ENCODE results near the gene KRTAP13-3. TPM values are rescaled to one million over a fixed set of nuclear protein-coding genes. Genes with fewer than 3 reads are reported as not detected.

KRTAP13-3 gene
- not detected in 2 replicates for total RNA-seq (2014; rRNA removed; shearing (Covaris generic))
- polyA plus RNA-seq (2016; fragmentation: Nextera tagmentation; extraction: Ambion mirVana), result not detected in 2 replicates

GRCh38 chr21:30425826-30426225 is at the start of gene KRTAP13-3:
Gene KRTAP13-3, minus strand, starts transcription at chr21:30425926. Its CDS starts 14 bp downstream, at chr21:30425912.
- no peaks in the 10 kb centered on the region for H3K9me3 ChIP-seq (ENCODE audit: low read depth)
- H3K4me3 ChIP-seq, result no peak within 1 kb of the TSS
- in situ Hi-C loops (cut with MboI), result no loop called here
- H2AFZ ChIP-seq, result no peak within 1 kb of the TSS
- no peaks in the 10 kb centered on the region for H3K9me2 ChIP-seq (ENCODE audit: insufficient read depth)
- H4K20me1 ChIP-seq (ENCODE audit: insufficient read depth), result no peaks in the 10 kb centered on the region
- WGBS, 2 experiments (ENCODE audit: low coverage in 1 of 2, low lambda C conversion rate in 2 of 2, missing lambda C conversion rate in 2 of 2), result 24 to 27% methylated on average over 5 of the region's 5 CpGs
- no peaks in the 10 kb centered on the region for H3K36me3 ChIP-seq (ENCODE audit: low read depth)
- no peaks in the 10 kb centered on the region for H3K27me3 ChIP-seq (replicated peaks; ENCODE audit: insufficient read depth)
- no peaks in the 10 kb centered on the region for H3K79me2 ChIP-seq (ENCODE audit: insufficient read depth)
- H3K4me2 ChIP-seq (ENCODE audit: unreplicated experiment), result no peak within 1 kb of the TSS
- H3K27ac ChIP-seq, result no peak within 1 kb of the TSS
- no peaks in the 10 kb centered on the region for H3K4me1 ChIP-seq (ENCODE audit: insufficient read depth)
- no peaks in the 10 kb centered on the region for H3F3A ChIP-seq (ENCODE audit: insufficient read depth)
- H3K9ac ChIP-seq, result no peak within 1 kb of the TSS
- DNase-seq, result no peak
- TF ChIP-seq EZH2 (IDR thresholded peaks at IDR 0.05; ENCODE audit: insufficient read depth, poor library complexity, severe bottlenecking), result no peak
- TF ChIP-seq EZH2phosphoT487 (IDR thresholded peaks at IDR 0.05; ENCODE audit: insufficient read depth, low read depth), result no peak

GRCh38 chr21:30468900-30469714 is 43.4 kb upstream of the KRTAP13-3 start:
- WGBS, 2 experiments (ENCODE audit: low coverage in 1 of 2, low lambda C conversion rate in 2 of 2, missing lambda C conversion rate in 2 of 2), result 1 to 3% methylated on average over 6 of the region's 6 CpGs
- H3K27me3 ChIP-seq (replicated peaks; ENCODE audit: insufficient read depth), result no peaks in the 10 kb centered on the region
- in situ Hi-C loops (cut with MboI), result no loop called here

GRCh38 chr21:30463713-30464112 is 38.0 kb upstream of the KRTAP13-3 start:
- WGBS, 2 experiments (ENCODE audit: low coverage in 1 of 2, low lambda C conversion rate in 2 of 2, missing lambda C conversion rate in 2 of 2), result 8 to 20% methylated on average over 3 of the region's 3 CpGs
- no peaks in the 10 kb centered on the region for H3K27me3 ChIP-seq (replicated peaks; ENCODE audit: insufficient read depth)

More at GRCh38 chr21:30468900-30469714, 43.4 kb upstream of the KRTAP13-3 start:
- H3K27ac ChIP-seq, result no peak overlapping the region
- TF ChIP-seq EZH2phosphoT487 (IDR thresholded peaks at IDR 0.05; ENCODE audit: insufficient read depth, low read depth) (no peak), EZH2 (IDR thresholded peaks at IDR 0.05; ENCODE audit: insufficient read depth, poor library complexity, severe bottlenecking) (no peak)
- no peak for DNase-seq
- H2AFZ ChIP-seq, result no peak overlapping the region
- no peak overlapping the region for H3K4me3 ChIP-seq
- H3K79me2 ChIP-seq (ENCODE audit: insufficient read depth), result no peaks in the 10 kb centered on the region
- H3K4me2 ChIP-seq (ENCODE audit: unreplicated experiment), result no peak overlapping the region
- H3K9me3 ChIP-seq (ENCODE audit: low read depth), result no peaks in the 10 kb centered on the region
- no peaks in the 10 kb centered on the region for H3K9me2 ChIP-seq (ENCODE audit: insufficient read depth)
- no peaks in the 10 kb centered on the region for H3K36me3 ChIP-seq (ENCODE audit: low read depth)
- H3K4me1 ChIP-seq (ENCODE audit: insufficient read depth), result no peaks in the 10 kb centered on the region
- H3K9ac ChIP-seq, result no peak overlapping the region
- H4K20me1 ChIP-seq (ENCODE audit: insufficient read depth), result no peaks in the 10 kb centered on the region
- no peaks in the 10 kb centered on the region for H3F3A ChIP-seq (ENCODE audit: insufficient read depth)

GRCh38 chr21:30448514-30448913 is 22.8 kb upstream of the KRTAP13-3 start:
- Histone ChIP-seq H3K4me3 (no peak overlapping the region), H3K79me2 (ENCODE audit: insufficient read depth) (no peaks in the 10 kb centered on the region), H3K27me3 (replicated peaks; ENCODE audit: insufficient read depth) (no peaks in the 10 kb centered on the region), H4K20me1 (ENCODE audit: insufficient read depth) (no peaks in the 10 kb centered on the region), H3K4me2 (ENCODE audit: unreplicated experiment) (no peak overlapping the region), H3K9me3 (ENCODE audit: low read depth) (no peaks in the 10 kb centered on the region), H3K36me3 (ENCODE audit: low read depth) (no peaks in the 10 kb centered on the region), H3K9ac (no peak overlapping the region), H3K27ac (no peak overlapping the region), H3K9me2 (ENCODE audit: insufficient read depth) (no peaks in the 10 kb centered on the region), H2AFZ (no peak overlapping the region), H3F3A (ENCODE audit: insufficient read depth) (no peaks in the 10 kb centered on the region), H3K4me1 (ENCODE audit: insufficient read depth) (no peaks in the 10 kb centered on the region)
- no peak for DNase-seq
- no peak for TF ChIP-seq EZH2phosphoT487 (IDR thresholded peaks at IDR 0.05; ENCODE audit: insufficient read depth, low read depth)
- no peak for TF ChIP-seq EZH2 (IDR thresholded peaks at IDR 0.05; ENCODE audit: insufficient read depth, poor library complexity, severe bottlenecking)
- in situ Hi-C loops (cut with MboI), result no loop called here
- 28 to 37% methylated on average over 3 of the region's 3 CpGs for WGBS, 2 experiments (ENCODE audit: low coverage in 1 of 2, low lambda C conversion rate in 2 of 2, missing lambda C conversion rate in 2 of 2)

More at GRCh38 chr21:30463713-30464112, 38.0 kb upstream of the KRTAP13-3 start:
- H3K4me1 ChIP-seq (ENCODE audit: insufficient read depth), result no peaks in the 10 kb centered on the region
- H3K27ac ChIP-seq, result no peak overlapping the region
- no peaks in the 10 kb centered on the region for H3K79me2 ChIP-seq (ENCODE audit: insufficient read depth)
- no peaks in the 10 kb centered on the region for H3F3A ChIP-seq (ENCODE audit: insufficient read depth)
- no peak overlapping the region for H3K4me2 ChIP-seq (ENCODE audit: unreplicated experiment)
- H3K4me3 ChIP-seq, result no peak overlapping the region
- TF ChIP-seq EZH2 (IDR thresholded peaks at IDR 0.05; ENCODE audit: insufficient read depth, poor library complexity, severe bottlenecking) (no peak), EZH2phosphoT487 (IDR thresholded peaks at IDR 0.05; ENCODE audit: insufficient read depth, low read depth) (no peak)
- DNase-seq, result no peak
- no peak overlapping the region for H3K9ac ChIP-seq
- H3K9me2 ChIP-seq (ENCODE audit: insufficient read depth), result no peaks in the 10 kb centered on the region
- H3K36me3 ChIP-seq (ENCODE audit: low read depth), result no peaks in the 10 kb centered on the region
- H3K9me3 ChIP-seq (ENCODE audit: low read depth), result peaks cover 5% of the 10 kb centered on the region
- in situ Hi-C loops (cut with MboI), result no loop called here
- no peak overlapping the region for H2AFZ ChIP-seq
- H4K20me1 ChIP-seq (ENCODE audit: insufficient read depth), result no peaks in the 10 kb centered on the region
